GM12891 (cell line): Measurements from ENCODE around the gene CCNK.

Source experiments
- PAX5 ChIP-seq: IDR thresholded peaks from 2 replicates; pipeline ENCODE4 v1.6.1; 2011; ENCODE audit warnings: low read length, moderate library complexity, mild to moderate bottlenecking; ENCODE audit not compliant: insufficient read depth, severe bottlenecking
- POLR2A ChIP-seq: IDR thresholded peaks from 2 replicates; pipeline ENCODE4 v1.6.1; 2011; ENCODE audit warnings: low read depth, low read length, control low read depth
- POLR2AphosphoS5 ChIP-seq: IDR thresholded peaks from 2 replicates; pipeline ENCODE4 v1.6.1; 2011; ENCODE audit warnings: low read depth, low read length, control low read depth
- POU2F2 ChIP-seq: IDR thresholded peaks from 2 replicates; pipeline ENCODE4 v1.6.1; 2011; ENCODE audit warnings: low read depth, mild to moderate bottlenecking, control low read depth, low read length, moderate library complexity
- TAF1 ChIP-seq: IDR thresholded peaks from 2 replicates; pipeline ENCODE4 v1.6.1; 2011; ENCODE audit warnings: low read depth, low read length, control low read depth

DNA sequence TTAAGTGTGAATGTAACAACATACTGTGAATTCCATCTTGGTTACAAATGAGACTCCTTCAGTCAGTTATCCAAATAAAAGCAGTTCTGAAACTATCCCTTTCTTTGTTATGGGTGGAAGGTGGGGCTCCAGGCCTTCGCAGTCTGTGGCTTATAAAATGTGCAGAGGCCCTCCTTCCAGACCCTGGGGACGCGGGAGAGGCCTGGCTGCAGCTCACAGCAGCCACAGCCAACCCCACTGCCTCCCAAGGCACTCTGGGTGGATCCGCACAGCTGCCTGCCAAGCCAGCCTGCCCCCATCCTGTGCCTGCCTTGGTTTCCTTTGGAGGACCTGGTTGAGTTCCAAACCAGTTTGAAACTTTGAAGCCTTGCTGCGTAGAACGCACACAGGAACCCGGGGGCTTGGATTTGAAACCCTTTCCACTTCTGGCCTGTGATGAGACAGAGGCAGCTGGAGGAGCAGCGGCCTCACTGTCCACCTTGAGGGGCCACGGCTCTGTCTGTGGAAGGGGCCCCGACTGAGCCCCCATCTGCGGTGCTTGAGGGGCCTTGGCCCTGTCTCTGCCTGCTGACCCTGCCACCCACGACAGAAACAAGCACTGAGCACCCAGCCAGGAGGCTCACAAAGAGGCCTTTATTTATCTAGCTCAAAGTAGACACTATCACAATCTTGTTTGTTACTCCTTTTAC, 30.4 kb downstream of the CCNK start:
- TF ChIP-seq POLR2A, result no peak
- no peak for TF ChIP-seq POLR2AphosphoS5
- TF ChIP-seq PAX5, result no peak
- TF ChIP-seq TAF1, result no peak
- TF ChIP-seq POU2F2, result no peak
